ENCODE data around the gene GRIN2A. TPM values are rescaled to one million over a fixed set of nuclear protein-coding genes. Genes with fewer than 3 reads are reported as not detected.

Gene GRIN2A
- total and polyA plus RNA-seq, 2 of the 13 experiments (the other 11 are each of a cell fraction or from before 2014, with no cell fraction given), result not detected

- TF ChIP-seq, protein P1, sequence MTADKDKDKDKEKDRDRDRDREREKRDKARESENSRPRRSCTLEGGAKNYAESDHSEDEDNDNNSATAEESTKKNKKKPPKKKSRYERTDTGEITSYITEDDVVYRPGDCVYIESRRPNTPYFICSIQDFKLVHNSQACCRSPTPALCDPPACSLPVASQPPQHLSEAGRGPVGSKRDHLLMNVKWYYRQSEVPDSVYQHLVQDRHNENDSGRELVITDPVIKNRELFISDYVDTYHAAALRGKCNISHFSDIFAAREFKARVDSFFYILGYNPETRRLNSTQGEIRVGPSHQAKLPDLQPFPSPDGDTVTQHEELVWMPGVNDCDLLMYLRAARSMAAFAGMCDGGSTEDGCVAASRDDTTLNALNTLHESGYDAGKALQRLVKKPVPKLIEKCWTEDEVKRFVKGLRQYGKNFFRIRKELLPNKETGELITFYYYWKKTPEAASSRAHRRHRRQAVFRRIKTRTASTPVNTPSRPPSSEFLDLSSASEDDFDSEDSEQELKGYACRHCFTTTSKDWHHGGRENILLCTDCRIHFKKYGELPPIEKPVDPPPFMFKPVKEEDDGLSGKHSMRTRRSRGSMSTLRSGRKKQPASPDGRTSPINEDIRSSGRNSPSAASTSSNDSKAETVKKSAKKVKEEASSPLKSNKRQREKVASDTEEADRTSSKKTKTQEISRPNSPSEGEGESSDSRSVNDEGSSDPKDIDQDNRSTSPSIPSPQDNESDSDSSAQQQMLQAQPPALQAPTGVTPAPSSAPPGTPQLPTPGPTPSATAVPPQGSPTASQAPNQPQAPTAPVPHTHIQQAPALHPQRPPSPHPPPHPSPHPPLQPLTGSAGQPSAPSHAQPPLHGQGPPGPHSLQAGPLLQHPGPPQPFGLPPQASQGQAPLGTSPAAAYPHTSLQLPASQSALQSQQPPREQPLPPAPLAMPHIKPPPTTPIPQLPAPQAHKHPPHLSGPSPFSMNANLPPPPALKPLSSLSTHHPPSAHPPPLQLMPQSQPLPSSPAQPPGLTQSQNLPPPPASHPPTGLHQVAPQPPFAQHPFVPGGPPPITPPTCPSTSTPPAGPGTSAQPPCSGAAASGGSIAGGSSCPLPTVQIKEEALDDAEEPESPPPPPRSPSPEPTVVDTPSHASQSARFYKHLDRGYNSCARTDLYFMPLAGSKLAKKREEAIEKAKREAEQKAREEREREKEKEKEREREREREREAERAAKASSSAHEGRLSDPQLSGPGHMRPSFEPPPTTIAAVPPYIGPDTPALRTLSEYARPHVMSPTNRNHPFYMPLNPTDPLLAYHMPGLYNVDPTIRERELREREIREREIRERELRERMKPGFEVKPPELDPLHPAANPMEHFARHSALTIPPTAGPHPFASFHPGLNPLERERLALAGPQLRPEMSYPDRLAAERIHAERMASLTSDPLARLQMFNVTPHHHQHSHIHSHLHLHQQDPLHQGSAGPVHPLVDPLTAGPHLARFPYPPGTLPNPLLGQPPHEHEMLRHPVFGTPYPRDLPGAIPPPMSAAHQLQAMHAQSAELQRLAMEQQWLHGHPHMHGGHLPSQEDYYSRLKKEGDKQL (CRISPR knock-in tag; IDR thresholded peaks at IDR 0.05; ENCODE audit: low read depth), result no peak
- TF ChIP-seq CEBPB (IDR thresholded peaks at IDR 0.05; ENCODE audit: borderline replicate concordance, low read depth, low read length) (peak; percentile 70; the same call in 1 of the 2 replicates), ATF7 (IDR thresholded peaks at IDR 0.05) (peak; percentile 37; the same call in 1 of the 2 replicates), ATF7 (CRISPR knock-in tag; IDR thresholded peaks at IDR 0.05) (no peak), GATAD2A (CRISPR knock-in tag; IDR thresholded peaks at IDR 0.05) (no peak)
- Histone ChIP-seq H3K4me3 (replicated peaks in 1 of 3; ENCODE audit: insufficient read depth in 1 of 3, low read depth in 2 of 3, low read length in 3 of 3) (no peak overlapping the region), H3K79me2 (ENCODE audit: insufficient read depth, low read length) (no peaks in the 10 kb centered on the region), H3K4me1 (ENCODE audit: insufficient read depth, low read length) (no peaks in the 10 kb centered on the region), H3K36me3 (replicated peaks in 1 of 2; ENCODE audit: control insufficient read depth in 1 of 2, insufficient read depth in 2 of 2, low read length in 2 of 2) (no peaks in the 10 kb centered on the region), H4K20me1 (ENCODE audit: insufficient read depth, low read length) (no peaks in the 10 kb centered on the region), H3K27ac (ENCODE audit: extremely low read length, insufficient read depth, low read length) (no peak overlapping the region), H3K9me3 (ENCODE audit: low read length) (no peaks in the 10 kb centered on the region), H2AFZ (ENCODE audit: low read length) (no peak overlapping the region), H3K9ac (ENCODE audit: insufficient read depth, low read depth, low read length) (no peak overlapping the region), H3K27me3 (ENCODE audit: control insufficient read depth in 1 of 2, insufficient read depth in 2 of 2, low read length in 2 of 2) (peaks cover 3 to 12% of the 10 kb centered on the region in 2 experiments; a peak in 1 of 5 replicates), H3K4me2 (ENCODE audit: low read depth, low read length) (no peak overlapping the region)
- FAIRE-seq, result no peak
- CTCF ChIA-PET (ENCODE audit: low intra/inter-chr PET ratio, low total read pairs), result no interaction called here
- in situ Hi-C loops (cut with HindIII; ENCODE audit: extremely low pct_ligation_motif_present, low pct_unique_long_range_greater_than_20kb) (no loop called here), intact Hi-C loops (cut with micrococcal nuclease; ENCODE audit: unreplicated experiment) (no loop called here)
- 3% methylated on average over 2 of the region's 2 CpGs for WGBS (ENCODE audit: low lambda C conversion rate)
- no peak for ATAC-seq
- BruUV-seq (replicated peaks), result no TSS peak
- DNase-seq (ENCODE audit: low spot score), result no peak
- POLR2A ChIA-PET, result interaction anchor here (0.7 kb wide), 1 partner anchor 57 kb away, joined by 3 read pairs; no protein-coding TSS in a partner anchor
Measured at GRCh38 chr16:10196999-10197398, 14.8 kb upstream of the GRIN2A start.

All from HepG2 (cell line).